K562 (cell line): ENCODE results near the gene DROSHA. TPM values are rescaled to one million over a fixed set of nuclear protein-coding genes. Genes with fewer than 3 reads are reported as not detected.

Experiments
- ATAC-seq: fragments of 200-7000 bp; cut with Tn5 transposase; 3 replicates; pipeline ENCODE4 v1.9.1; 2020; ENCODE audit warnings: moderate library complexity
- BruUV-seq: library from RNA; stranded (reverse); fragments of 400-500 nt; replicated peaks from 2 replicates; lab custom pipeline; 2021; lab: Mats Ljungman, UMichigan
- CTCF ChIA-PET: fragments of 300-600 bp; formaldehyde crosslinking; extraction: SDS; loops from one replicate; lab custom pipeline; 2021; ENCODE audit warnings: low intra/inter-chr PET ratio; lab: Yijun Ruan, JAX
- POLR2A ChIA-PET: fragments of 300-600, 350-650 bp; sonication (Branson Sonifier 250); formaldehyde crosslinking; extraction: SDS; loops from one replicate; lab custom pipeline; 2021; ENCODE audit warnings: antibody characterized with exemption, inconsistent platforms; lab: Yijun Ruan, JAX
- DNase-seq, 4 experiments: peaks; one replicate each; pipeline versions ENCODE4 v3.0.0 to v3.0.0-alpha.2; 2011 to 2018; ENCODE audit warnings: low spot score in 3 of 4, mixed read lengths in 3 of 4; ENCODE audit errors: extremely low read depth in 1 of 4
- FAIRE-seq: peaks from 2 replicates; lab custom pipeline; 2011; peaks lifted over from hg19 to GRCh38; lab: Jason Lieb, UNC
- H2AFZ ChIP-seq: 2 replicates; pipeline ENCODE4 v1.6.0; 2011; ENCODE audit warnings: low read depth, low read length, control low read depth, inconsistent platforms
- H3K27ac ChIP-seq: fragments of 200-600 bp; 3 replicates; pipeline ENCODE4 v1.8.0; 2011; ENCODE audit warnings: low read depth, mild to moderate bottlenecking, control low read depth, inconsistent platforms, low read length, moderate library complexity, mixed read lengths; ENCODE audit errors: extremely low read depth
- H3K27me3 ChIP-seq, 2 experiments: fragments of 300-600 bp in 1 of 2; 2 replicates in 1 of 2; 3 replicates in 1 of 2; pipeline versions ENCODE4 v1.6.0 to v1.8.0; 2011; ENCODE audit warnings: inconsistent platforms in 2 of 2, low read length in 2 of 2, mild to moderate bottlenecking in 1 of 2, mixed read lengths in 1 of 2, moderate library complexity in 1 of 2; ENCODE audit not compliant: control insufficient read depth in 2 of 2, insufficient read depth in 2 of 2
- H3K36me3 ChIP-seq: fragments of 300-600 bp; 3 replicates; pipeline ENCODE4 v1.8.0; 2011; ENCODE audit warnings: mild to moderate bottlenecking, low read length, inconsistent platforms; ENCODE audit not compliant: control insufficient read depth, insufficient read depth
- H3K4me1 ChIP-seq, 2 experiments: fragments of 200-600 bp in 1 of 2; replicated peaks in 1 of 2; 2 replicates in 1 of 2; 3 replicates in 1 of 2; pipeline versions ENCODE4 v1.5.1 to v1.8.0; 2011; ENCODE audit warnings: inconsistent platforms in 2 of 2, low read length in 2 of 2, mild to moderate bottlenecking in 1 of 2, mixed read lengths in 1 of 2, moderate library complexity in 1 of 2; ENCODE audit not compliant: control insufficient read depth in 2 of 2, insufficient read depth in 2 of 2
- H3K4me2 ChIP-seq: 2 replicates; pipeline ENCODE4 v1.6.1; 2011; ENCODE audit warnings: low read length, control low read depth, inconsistent platforms, mixed read lengths; ENCODE audit not compliant: insufficient read depth
- H3K4me3 ChIP-seq: fragments of 200-600 bp; sonication (generic), shearing (Covaris generic); 2 replicates; pipeline ENCODE4 v1.5.1; 2016; ENCODE audit warnings: control low read depth, inconsistent platforms
- H3K79me2 ChIP-seq: fragments of 200-600 bp; 3 replicates; pipeline ENCODE4 v1.8.0; 2011; ENCODE audit warnings: low read length, inconsistent platforms; ENCODE audit not compliant: control insufficient read depth, insufficient read depth
- H3K9ac ChIP-seq, 2 experiments: 2 replicates each; pipeline versions ENCODE4 v1.6.0 to v1.6.1; 2011; ENCODE audit warnings: low read depth in 2 of 2, low read length in 2 of 2, control low read depth in 1 of 2, inconsistent platforms in 1 of 2, mild to moderate bottlenecking in 1 of 2, mixed read lengths in 1 of 2; ENCODE audit not compliant: insufficient read depth in 1 of 2
- H3K9me1 ChIP-seq: one replicate; pipeline ENCODE4 v1.6.0; 2011; ENCODE audit warnings: inconsistent platforms, mild to moderate bottlenecking, low read length, moderate library complexity; ENCODE audit not compliant: control insufficient read depth, insufficient read depth
- H3K9me3 ChIP-seq: replicated peaks from 2 replicates; pipeline ENCODE4 v1.5.1; 2011; ENCODE audit warnings: low read depth, low read length, inconsistent platforms; ENCODE audit not compliant: control insufficient read depth, insufficient read depth
- H4K20me1 ChIP-seq: replicated peaks from 2 replicates; pipeline ENCODE4 v1.6.1; 2011; ENCODE audit warnings: low read length, inconsistent platforms, mixed read lengths; ENCODE audit not compliant: control insufficient read depth, insufficient read depth
- CHD7 ChIP-seq: fragments of 200-600 bp; sonication (generic); IDR thresholded peaks from one replicate; pipeline ENCODE4 v1.6.1; 2012; ENCODE audit warnings: mild to moderate bottlenecking, low read depth, low read length, inconsistent platforms
- GATAD2B ChIP-seq: fragments of 450-650 bp; IDR thresholded peaks from 2 replicates; pipeline ENCODE4 v1.6.1; 2017; ENCODE audit warnings: mild to moderate bottlenecking, borderline replicate concordance
- KHSRP ChIP-seq: fragments of 450-650 bp; IDR thresholded peaks from 2 replicates; pipeline ENCODE4 v1.6.1; 2017
- NFRKB ChIP-seq: fragments of 450-650 bp; IDR thresholded peaks from 2 replicates; pipeline ENCODE4 v1.6.1; 2016; ENCODE audit warnings: low read depth
- USF1 ChIP-seq: sonication (generic); formaldehyde crosslinking; IDR thresholded peaks from 2 replicates; pipeline ENCODE4 v1.9.0; 2022; ENCODE audit warnings: mild to moderate bottlenecking, missing genetic modification reagents
- ZBTB17 ChIP-seq: fragments of 450-650 bp; formaldehyde crosslinking; IDR thresholded peaks from 2 replicates; pipeline ENCODE4 v1.4.0; 2020; ENCODE audit warnings: mild to moderate bottlenecking
- ZC3H4 ChIP-seq: sonication (generic); formaldehyde crosslinking; IDR thresholded peaks from 2 replicates; pipeline ENCODE4 v1.9.0; 2021; ENCODE audit warnings: missing genetic modification reagents, borderline replicate concordance
- ZNF140 ChIP-seq: fragments of 250-450 bp; sonication (Bioruptor Pico); IDR thresholded peaks from 2 replicates; pipeline ENCODE4 v1.8.0; 2021; ENCODE audit warnings: moderate library complexity, mild to moderate bottlenecking, inconsistent platforms
- ZNF224 ChIP-seq: sonication (generic); formaldehyde crosslinking; IDR thresholded peaks from 2 replicates; pipeline ENCODE4 v1.8.0; 2022; ENCODE audit warnings: mild to moderate bottlenecking, missing genetic modification reagents
- ZNF316 ChIP-seq: fragments of 450-650 bp; IDR thresholded peaks from 2 replicates; pipeline ENCODE4 v1.6.1; 2016
- ZNF445 ChIP-seq: fragments of 250-450 bp; sonication (Bioruptor Pico); IDR thresholded peaks from 2 replicates; pipeline ENCODE4 v1.4.0; 2020; ENCODE audit warnings: low read depth, mild to moderate bottlenecking, moderate library complexity
- ZNF77 ChIP-seq: fragments of 250-450 bp; sonication (Bioruptor Pico); IDR thresholded peaks from 2 replicates; pipeline ENCODE4 v1.5.0; 2020
- WGBS: fragments of 100-300 bp; shearing (Covaris generic); methylation state at CpG from one replicate; pipeline ENCODE4 v1.1.6; 2016; ENCODE audit warnings: low coverage, mixed read lengths; ENCODE audit not compliant: insufficient coverage; ENCODE audit errors: missing lambda C conversion rate; 5-methylcytosine and 5-hydroxymethylcytosine counted together
- in situ Hi-C: fragments of 300-500 bp; cut with MboI; formaldehyde crosslinking; loops from 4 replicates; pipeline ENCODE4 v1.15.0; 2018; ENCODE audit warnings: inconsistent platforms, mixed read lengths
- intact Hi-C: fragments of 100-400 bp; cut with micrococcal nuclease; formaldehyde crosslinking; loops from 2 replicates; pipeline ENCODE4 v1.14.2; 2022
- polyA plus RNA-seq, 8 experiments: library from polyadenylated mRNA; depleted of rRNA in 4 of 8; stranded (reverse) in 5 of 8; unstranded in 3 of 8; fragments of >200 nt; fragmentation: Nextera tagmentation in 2 of 8; fragmentation: Illumina TruSeq in 1 of 8; extraction: Ambion mirVana in 2 of 8; extraction: Trizol in 1 of 8; gene quantifications; 2 replicates each; pipeline versions ENCODE4 v1.2.1 to v1.2.3, GENCODE V29; 2011 to 2014; ENCODE audit warnings: inconsistent platforms in 1 of 8, missing spikeins in 1 of 8
- total RNA-seq, 7 experiments: library from RNA; depleted of rRNA in 6 of 7; stranded (reverse); fragments of >200 nt in 6 of 7; fragmentation: Illumina TruSeq in 2 of 7; extraction: Trizol in 2 of 7; gene quantifications; 2 replicates each; pipeline versions ENCODE4 v1.2.1 to v1.2.3, GENCODE V29; 2011 to 2021; ENCODE audit warnings: low replicate concordance in 1 of 7

The DROSHA gene
- total and polyA plus RNA-seq, 9 of the 15 experiments (the other 6 are each of a cell fraction or from before 2014, with no cell fraction given), result 52.5 to 109 (median 68.9) TPM

DNA sequence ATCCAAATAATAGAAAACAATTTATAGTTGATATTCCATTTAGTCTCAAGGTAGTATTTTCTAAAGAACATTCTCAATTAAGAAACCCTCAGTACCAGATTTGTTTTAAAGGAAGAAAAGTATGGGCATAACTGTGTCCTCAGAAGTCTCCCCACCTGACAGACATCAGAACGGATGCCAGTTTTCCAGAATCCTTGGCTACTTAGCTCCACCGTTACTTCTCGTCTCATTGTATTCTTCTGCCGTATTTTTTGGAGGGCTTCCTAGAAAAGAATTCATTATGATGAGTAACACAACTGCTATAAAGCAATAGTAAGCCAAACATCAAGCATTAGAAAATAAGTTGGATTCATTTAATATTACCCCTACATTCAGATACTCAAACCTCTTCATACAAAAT is 67.8 kb downstream of the DROSHA start:
- ChIA-PET POLR2A (no interaction called here), CTCF (no interaction called here)
- no peaks in the 10 kb centered on the region for H3K9me1 ChIP-seq
- no peak overlapping the region for H3K4me3 ChIP-seq
- H3K36me3 ChIP-seq, result peaks cover 93% of the 10 kb centered on the region
- ATAC-seq (no peak), FAIRE-seq (no peak), DNase-seq (no peak)
- H3K4me2 ChIP-seq, result no peak overlapping the region
- no peak overlapping the region for H3K9ac ChIP-seq
- H2AFZ ChIP-seq, result no peak overlapping the region
- no peaks in the 10 kb centered on the region for H3K9me3 ChIP-seq
- H4K20me1 ChIP-seq, result no peaks in the 10 kb centered on the region
- no peaks in the 10 kb centered on the region for H3K4me1 ChIP-seq
- in situ Hi-C loops, result no loop called here
- no peaks in the 10 kb centered on the region for H3K79me2 ChIP-seq
- no TSS peak for BruUV-seq
- TF ChIP-seq USF1 (CRISPR knock-in tag), result no peak
- TF ChIP-seq ZC3H4 (CRISPR knock-in tag), result no peak
- no peak for TF ChIP-seq ZNF445 (CRISPR knock-in tag)
- TF ChIP-seq ZNF316, result no peak
- TF ChIP-seq CHD7, result no peak
- TF ChIP-seq ZBTB17 (CRISPR knock-in tag), result no peak
- TF ChIP-seq NFRKB, result no peak
- no peak for TF ChIP-seq ZNF77 (CRISPR knock-in tag)
- TF ChIP-seq ZNF140 (CRISPR knock-in tag), result no peak
- TF ChIP-seq KHSRP, result no peak
- no peak for TF ChIP-seq ZNF224 (CRISPR knock-in tag)
- TF ChIP-seq GATAD2B, result no peak
- 96% methylated on average over 4 of the region's 4 CpGs for whole genome bisulfite sequencing
- intact Hi-C loops, result no loop called here
- no peaks in the 10 kb centered on the region for H3K27me3 ChIP-seq
- H3K27ac ChIP-seq, result no peak overlapping the region
